HL-60 (cell line): Measurements from ENCODE around the gene TACC2.

Experiments used
- CTCF ChIP-seq: IDR thresholded peaks from one replicate; pipeline ENCODE4 v1.5.1; 2011; ENCODE audit warnings: low read length, control low read depth, inconsistent platforms; ENCODE audit not compliant: insufficient read depth
- POLR2AphosphoS5 ChIP-seq: IDR thresholded peaks from 2 replicates; pipeline ENCODE4 v1.6.1; 2012; ENCODE audit warnings: low read depth
- REST ChIP-seq: IDR thresholded peaks from 2 replicates; pipeline ENCODE4 v1.6.1; 2012; ENCODE audit warnings: low read depth; ENCODE audit not compliant: insufficient replicate concordance
- SPI1 ChIP-seq: IDR thresholded peaks from 2 replicates; pipeline ENCODE4 v1.6.1; 2012; ENCODE audit warnings: low read depth, mild to moderate bottlenecking, borderline replicate concordance

GRCh38 chr10:122060250-122060649, 71.3 kb downstream of the TACC2 start:
- TF ChIP-seq REST (no peak), CTCF (no peak), POLR2AphosphoS5 (no peak), SPI1 (no peak)
